NCI-H2107 treated with DMSO at 0.1 percent for 48 hours (cell line): Measurements from ENCODE around the gene RFNG.

Source experiments
- DNase-seq: peaks from one replicate; lab custom pipeline; 2025; ENCODE audit not compliant: unreplicated experiment; lab: John Stamatoyannopoulos, UW

Gene RFNG

GRCh38 chr17:82004517-82005455, 46.8 kb downstream of the RFNG start:
- no peak for DNase-seq

DNA sequence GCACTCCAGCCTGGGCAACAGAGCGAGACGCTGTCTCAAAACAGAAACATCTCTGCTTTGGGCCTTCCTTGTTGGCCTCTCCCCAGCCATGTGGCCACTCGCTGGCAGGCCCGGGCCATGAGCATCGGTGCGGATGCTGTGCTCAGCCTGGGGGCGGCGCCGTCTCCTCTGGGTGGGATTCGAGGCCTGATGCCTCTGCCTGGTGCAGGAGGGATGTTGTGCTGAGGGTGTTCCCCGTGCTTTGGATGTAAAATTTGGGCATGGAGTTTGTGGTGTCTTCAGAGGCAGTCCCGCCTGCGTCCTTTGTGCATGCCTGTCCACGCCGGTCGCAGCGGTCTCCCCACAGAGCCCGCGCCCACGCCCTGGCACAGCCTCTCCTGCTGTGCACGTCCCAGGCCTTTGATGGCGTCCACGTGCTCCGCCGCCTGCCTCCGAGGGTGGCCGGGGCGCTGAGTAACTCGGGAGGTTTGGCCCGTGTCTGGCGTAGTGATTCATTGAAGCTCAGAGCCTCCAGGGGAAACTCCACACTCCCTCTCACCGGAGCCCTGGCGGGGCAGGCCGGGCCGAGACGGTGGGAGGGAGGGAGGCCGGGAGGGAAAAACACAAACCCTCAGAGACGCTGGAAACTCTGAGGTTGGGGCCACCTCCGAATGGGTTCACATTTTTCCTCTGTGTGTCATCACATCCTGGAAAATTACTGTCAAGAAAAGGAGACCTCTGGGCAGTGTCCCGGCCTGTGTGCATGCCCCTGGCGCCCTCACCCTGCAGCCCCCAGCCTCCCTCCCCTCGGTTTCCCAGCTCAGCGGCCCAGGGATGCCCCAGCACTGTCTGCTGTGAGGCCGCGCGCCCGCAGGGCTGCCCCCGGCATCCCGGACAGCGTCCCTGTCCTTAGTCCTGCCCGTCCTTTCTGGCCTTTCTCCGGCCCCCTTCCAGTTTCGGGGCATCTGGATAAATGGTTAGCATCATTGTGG, 47.9 kb downstream of the RFNG start:
- no peak for DNase-seq

DNA sequence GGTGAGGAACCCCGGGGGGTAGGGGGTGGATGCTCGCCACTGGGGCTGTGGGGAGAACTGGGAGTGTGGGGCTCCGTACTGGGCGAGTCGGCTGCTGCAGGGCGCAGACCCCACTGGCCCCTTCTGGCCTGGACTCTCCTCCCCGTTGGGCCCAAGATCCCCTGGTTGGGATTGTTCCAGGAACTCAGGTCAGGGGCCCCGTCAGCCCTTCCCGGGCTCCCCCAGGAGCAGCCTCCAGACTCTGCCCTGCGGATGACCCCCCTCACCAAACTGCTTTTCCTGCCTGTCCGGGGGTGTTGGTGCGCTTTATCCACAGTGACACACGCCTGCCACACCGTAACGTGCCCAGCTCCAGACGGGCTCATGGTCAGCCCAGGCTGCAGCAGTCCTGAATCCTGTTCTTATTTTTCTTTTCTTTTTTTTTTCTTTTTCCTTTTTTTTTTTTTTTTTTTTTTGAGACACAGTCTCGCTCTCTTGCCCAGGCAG, 50.0 kb downstream of the RFNG start:
- no peak for DNase-seq

GRCh38 chr17:82000803-82001570, 50.6 kb downstream of the RFNG start:
- no peak for DNase-seq

DNA sequence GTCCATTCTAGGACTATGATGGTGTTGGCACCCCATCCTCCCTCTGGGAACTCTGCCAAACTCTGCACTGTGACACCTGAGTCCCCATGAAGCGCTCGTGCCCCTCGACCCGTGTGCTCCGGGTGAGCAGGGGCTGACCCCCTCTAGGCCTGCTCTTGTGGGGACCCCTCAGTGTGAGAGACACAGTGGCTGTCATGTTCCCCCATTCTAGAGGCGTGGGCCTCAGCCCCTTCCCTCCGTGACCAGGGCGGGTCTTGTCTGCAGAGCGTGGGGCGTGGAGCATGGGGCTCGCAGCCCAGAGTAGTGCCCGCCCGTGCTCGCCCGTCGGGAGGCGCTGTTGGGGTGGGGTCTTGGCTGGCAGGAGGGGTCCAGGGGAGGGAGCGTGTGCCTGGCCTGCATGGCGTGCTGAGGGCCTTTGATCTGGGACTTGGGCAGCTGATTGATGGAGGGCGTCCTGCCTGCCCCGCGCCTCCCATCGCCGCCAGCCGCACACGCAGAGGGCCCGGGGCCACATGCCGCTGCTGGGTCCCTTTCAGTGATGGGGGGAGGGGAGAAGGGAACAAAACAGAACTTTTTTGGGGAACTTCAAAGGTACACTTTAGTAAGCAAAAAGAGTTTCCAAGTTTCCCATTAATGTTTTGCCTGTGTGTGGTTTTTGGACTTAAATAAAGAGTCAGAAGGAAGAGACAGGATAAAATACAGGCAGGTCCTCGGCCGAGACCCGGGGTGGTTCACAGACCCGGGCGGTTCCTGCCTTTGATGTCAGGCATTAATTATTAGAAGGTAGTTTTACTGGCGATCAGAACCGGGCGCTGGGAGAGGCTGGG, 51.4 kb downstream of the RFNG start:
- DNase-seq = no peak

DNA sequence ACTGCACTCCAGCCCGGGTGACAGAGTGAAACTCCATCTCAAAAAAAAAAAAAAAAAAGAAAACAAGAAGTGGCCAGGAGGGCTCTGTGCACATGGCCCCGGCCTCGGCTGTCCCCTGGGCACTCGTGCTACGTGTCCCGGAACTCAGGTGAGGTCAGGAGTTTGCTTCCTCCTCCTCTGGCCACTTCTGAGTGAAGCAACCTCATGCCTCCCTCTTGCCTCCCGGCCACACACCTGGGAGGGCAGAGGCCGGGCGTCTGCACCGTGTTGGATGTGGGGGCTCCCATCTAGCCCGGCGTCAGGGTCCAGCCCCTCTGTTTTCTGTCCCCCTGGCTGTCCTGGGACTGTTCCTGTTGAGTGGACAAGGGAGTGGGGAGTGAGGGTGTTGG, 52.0 kb downstream of the RFNG start:
- DNase-seq = no peak

DNA sequence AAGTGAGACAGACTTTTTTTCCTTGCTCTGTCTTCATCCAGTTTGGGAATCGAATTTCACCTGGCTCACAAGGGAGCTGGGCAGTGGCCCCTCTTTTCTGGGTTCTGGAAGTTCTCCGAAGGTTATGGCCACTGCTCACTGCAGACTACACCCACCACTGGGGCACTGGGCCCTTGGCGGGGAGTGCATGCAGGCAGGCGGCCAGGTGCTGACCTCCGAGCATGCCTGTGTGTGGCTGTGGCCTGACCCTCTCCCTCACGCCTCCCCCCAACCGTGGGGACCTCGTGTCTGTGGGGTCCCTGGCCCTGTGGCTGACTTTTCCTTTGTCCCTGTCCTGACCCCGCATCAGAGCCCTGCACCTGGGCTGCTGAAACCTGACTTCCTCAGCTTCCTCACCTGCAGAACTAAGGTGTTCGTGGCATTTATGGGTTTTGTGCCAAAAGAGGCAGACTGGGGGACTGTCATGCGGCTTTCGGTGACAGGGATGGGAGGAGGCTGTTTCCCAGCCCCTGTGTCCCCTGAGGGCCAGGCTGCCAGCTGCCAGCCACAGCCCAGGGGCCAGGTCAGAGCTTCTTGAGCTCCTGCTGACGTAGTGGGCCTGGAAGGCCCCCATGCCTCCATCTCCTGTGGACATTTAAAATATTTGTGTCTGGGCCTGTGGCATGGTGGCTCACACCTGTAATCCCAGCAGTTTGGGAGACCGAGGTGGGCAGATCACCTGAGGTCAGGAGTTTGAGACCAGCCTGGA, 52.7 kb downstream of the RFNG start:
- DNase-seq = no peak

GRCh38 chr17:81998212-81998611, 53.4 kb downstream of the RFNG start:
- DNase-seq = no peak
